Type B pancreatic cell (in vitro differentiated cells): Measurements from ENCODE around the gene NMU. TPM values are rescaled to one million over a fixed set of nuclear protein-coding genes. Genes with fewer than 3 reads are reported as not detected.

Source experiments
- DNase-seq: peaks from one replicate; pipeline ENCODE4 v3.0.0; 2021; ENCODE audit warnings: mixed read lengths; ENCODE audit not compliant: unreplicated experiment; ENCODE audit errors: extremely low spot score
- H3K27ac Mint-ChIP-seq: 2 replicates; pipeline ENCODE4 v1.8.0; 2021; ENCODE audit warnings: mild to moderate bottlenecking, mixed read lengths
- H3K27me3 Mint-ChIP-seq: 2 replicates; pipeline ENCODE4 v1.8.0; 2021; ENCODE audit warnings: mixed read lengths
- H3K36me3 Mint-ChIP-seq: 2 replicates; pipeline ENCODE4 v1.8.0; 2021; ENCODE audit warnings: mixed read lengths
- H3K4me1 Mint-ChIP-seq: one replicate; pipeline ENCODE4 v1.8.0; 2021; ENCODE audit warnings: mixed read lengths; ENCODE audit not compliant: unreplicated experiment
- H3K4me3 Mint-ChIP-seq: 2 replicates; pipeline ENCODE4 v1.8.0; 2021; ENCODE audit warnings: mild to moderate bottlenecking, mixed read lengths
- H3K9me3 Mint-ChIP-seq: 2 replicates; pipeline ENCODE4 v1.8.0; 2021; ENCODE audit warnings: mixed read lengths
- CTCF ChIP-seq: fragments of 200-600 bp; sonication (generic); conservative IDR thresholded peaks from 2 replicates; pipeline ENCODE4 v1.5.0; 2021; ENCODE audit warnings: antibody characterized with exemption, mild to moderate bottlenecking
- total RNA-seq: library from RNA; stranded (reverse); gene quantifications from 2 replicates; pipeline ENCODE4 v1.2.1, GENCODE V29; 2021; ENCODE audit warnings: low replicate concordance

Gene NMU
- total RNA-seq, 1 donor from 2014 or later = 19.4 TPM

GRCh38 chr4:55675196-55675793 is 39.2 kb upstream of the NMU start:
- no peak overlapping the region for H3K4me3 Mint-ChIP-seq
- H3K36me3 Mint-ChIP-seq = no peaks in the 10 kb centered on the region
- no peak overlapping the region for H3K27ac Mint-ChIP-seq
- no peak for TF ChIP-seq CTCF
- no peaks in the 10 kb centered on the region for H3K27me3 Mint-ChIP-seq
- no peaks in the 10 kb centered on the region for H3K9me3 Mint-ChIP-seq
- no peak for DNase-seq
- no peaks in the 10 kb centered on the region for H3K4me1 Mint-ChIP-seq

GRCh38 chr4:55673424-55673823 is 37.3 kb upstream of the NMU start:
- no peaks in the 10 kb centered on the region for H3K9me3 Mint-ChIP-seq
- H3K27ac Mint-ChIP-seq = no peak overlapping the region
- no peak overlapping the region for H3K4me3 Mint-ChIP-seq
- TF ChIP-seq CTCF = no peak
- H3K27me3 Mint-ChIP-seq = no peaks in the 10 kb centered on the region
- no peaks in the 10 kb centered on the region for H3K4me1 Mint-ChIP-seq
- H3K36me3 Mint-ChIP-seq = no peaks in the 10 kb centered on the region
- DNase-seq = no peak

GRCh38 chr4:55671667-55672066 is 35.6 kb upstream of the NMU start:
- DNase-seq = no peak
- H3K9me3 Mint-ChIP-seq = no peaks in the 10 kb centered on the region
- H3K4me3 Mint-ChIP-seq = no peak overlapping the region
- TF ChIP-seq CTCF = no peak
- H3K27me3 Mint-ChIP-seq = peaks cover 6% of the 10 kb centered on the region
- H3K36me3 Mint-ChIP-seq = no peaks in the 10 kb centered on the region
- H3K4me1 Mint-ChIP-seq = no peaks in the 10 kb centered on the region
- H3K27ac Mint-ChIP-seq = no peak overlapping the region

GRCh38 chr4:55670695-55671094 is 34.6 kb upstream of the NMU start:
- H3K27me3 Mint-ChIP-seq = peaks cover 8% of the 10 kb centered on the region

GRCh38 chr4:55668449-55668848 is 32.4 kb upstream of the NMU start:
- H3K27me3 Mint-ChIP-seq = peaks cover 8% of the 10 kb centered on the region
- no peaks in the 10 kb centered on the region for H3K9me3 Mint-ChIP-seq
- TF ChIP-seq CTCF = no peak
- H3K4me1 Mint-ChIP-seq = no peaks in the 10 kb centered on the region
- H3K27ac Mint-ChIP-seq = no peak overlapping the region
- H3K36me3 Mint-ChIP-seq = no peaks in the 10 kb centered on the region
- DNase-seq = no peak
- no peak overlapping the region for H3K4me3 Mint-ChIP-seq

More at GRCh38 chr4:55670695-55671094, 34.6 kb upstream of the NMU start:
- no peak for DNase-seq
- H3K9me3 Mint-ChIP-seq = no peaks in the 10 kb centered on the region
- H3K4me1 Mint-ChIP-seq = no peaks in the 10 kb centered on the region
- no peak overlapping the region for H3K4me3 Mint-ChIP-seq
- no peak overlapping the region for H3K27ac Mint-ChIP-seq
- H3K36me3 Mint-ChIP-seq = no peaks in the 10 kb centered on the region
- no peak for TF ChIP-seq CTCF

- Mint-ChIP-seq H3K4me1 (no peaks in the 10 kb centered on the region), H3K9me3 (no peaks in the 10 kb centered on the region), H3K4me3 (no peak overlapping the region), H3K36me3 (no peaks in the 10 kb centered on the region), H3K27me3 (peaks cover 8% of the 10 kb centered on the region), H3K27ac (no peak overlapping the region)
- no peak for TF ChIP-seq CTCF
- no peak for DNase-seq
These were observed 30.4 kb upstream of the NMU start for GRCh38 chr4:55666535-55666934.
